HG02885 (cell line): Measurements from ENCODE around the gene SYNPO.

Source experiments
- ATAC-seq: cut with Tn5 transposase; IDR thresholded peaks from one replicate; pipeline ENCODE4 v1.9.1; 2021; ENCODE audit warnings: mild to moderate bottlenecking; ENCODE audit not compliant: unreplicated experiment, poor library complexity

SYNPO gene

DNA sequence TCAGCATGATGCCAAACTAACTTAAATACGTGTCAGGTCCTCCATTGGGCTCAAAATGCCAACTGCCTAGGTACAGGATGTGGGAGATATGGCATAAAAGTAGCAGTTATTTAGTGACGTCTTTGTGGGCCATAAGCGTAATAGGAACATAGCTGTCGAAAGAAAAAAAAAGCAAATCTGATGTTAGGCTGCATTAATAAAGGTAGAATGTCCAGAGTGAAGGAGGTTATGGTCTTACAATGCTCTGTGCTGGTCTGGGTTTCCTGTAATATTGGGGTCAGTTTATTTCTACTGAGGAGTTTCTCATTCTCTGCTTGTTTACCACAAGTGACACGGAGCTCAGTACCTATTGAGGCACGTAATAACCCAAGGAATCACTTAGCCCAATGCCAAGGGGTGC, 33.4 kb upstream of the SYNPO start:
- ATAC-seq: no peak

DNA sequence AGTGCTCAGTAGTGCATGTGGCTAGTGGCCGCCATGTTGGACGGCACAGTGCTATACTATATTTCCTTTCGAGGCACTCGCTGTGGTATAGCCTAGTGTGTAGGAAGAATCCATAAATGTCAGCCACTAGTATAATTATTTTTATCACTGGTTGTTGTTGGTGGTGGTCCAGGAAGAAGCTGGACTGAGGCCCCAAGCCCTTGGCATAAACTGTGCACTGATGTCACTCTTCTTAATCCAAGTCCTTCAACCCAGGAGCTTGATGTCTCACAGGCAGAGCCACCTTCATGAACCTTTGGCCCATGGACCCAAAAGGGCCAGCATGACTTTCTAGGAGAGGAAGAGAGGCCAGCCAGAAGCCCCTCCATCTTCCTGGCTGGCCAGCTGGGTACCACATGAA, 32.5 kb upstream of the SYNPO start:
- ATAC-seq: no peak

DNA sequence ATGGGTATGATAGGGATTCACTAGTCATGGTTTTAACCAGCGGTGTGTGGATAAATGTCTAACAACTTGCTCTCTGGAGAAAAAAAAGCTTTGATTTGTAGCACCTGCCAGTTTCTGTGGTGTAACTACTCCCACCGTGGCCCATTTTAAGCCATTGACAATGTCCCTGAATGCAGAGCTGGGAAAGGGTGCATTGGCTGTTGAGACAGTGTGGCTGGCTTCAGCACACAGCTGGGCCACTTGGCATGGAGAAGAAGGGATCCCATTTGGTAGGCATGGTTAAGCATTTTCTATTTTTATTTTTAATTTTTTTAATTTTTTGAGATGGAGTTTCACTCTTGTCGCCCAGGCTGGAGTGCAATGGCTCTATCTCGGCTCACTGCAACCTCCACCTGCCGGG, 31.5 kb upstream of the SYNPO start:
- no peak for ATAC-seq

DNA sequence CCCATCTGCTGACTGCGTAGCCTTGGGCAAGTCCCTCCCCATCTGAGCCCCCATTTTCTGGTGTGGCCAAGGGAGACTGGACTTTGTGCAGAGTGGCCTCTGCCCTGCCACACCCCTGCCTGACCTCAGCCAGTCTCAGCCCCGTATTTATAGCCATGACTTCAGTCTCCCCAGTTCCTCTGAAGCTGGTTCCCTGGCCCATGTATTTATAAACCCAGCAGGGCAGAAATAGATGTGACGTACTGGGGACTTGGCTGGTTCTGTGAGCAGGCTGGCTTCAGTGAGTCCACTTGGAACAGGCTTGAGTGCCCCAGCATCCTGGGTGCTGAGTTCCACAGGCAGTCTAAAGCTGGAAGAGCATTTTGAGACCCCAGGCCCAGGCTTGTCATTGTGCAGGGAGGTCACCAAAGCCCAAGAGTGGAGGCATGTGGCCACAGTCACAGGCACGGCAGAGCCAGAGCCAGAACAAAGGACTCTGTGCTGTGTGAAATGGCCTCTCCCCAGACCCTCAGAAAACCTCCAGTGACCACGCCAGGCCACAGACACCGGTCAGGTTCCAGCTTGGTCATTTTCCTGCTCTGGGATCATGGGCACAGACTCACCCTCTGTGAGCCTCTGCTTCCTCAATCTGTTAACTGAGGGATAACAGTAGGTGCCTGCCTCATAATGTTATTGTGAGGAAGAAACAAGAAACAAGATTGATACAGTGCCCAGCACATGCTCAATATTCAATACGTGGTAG, 30.4 kb upstream of the SYNPO start:
- ATAC-seq: no peak

DNA sequence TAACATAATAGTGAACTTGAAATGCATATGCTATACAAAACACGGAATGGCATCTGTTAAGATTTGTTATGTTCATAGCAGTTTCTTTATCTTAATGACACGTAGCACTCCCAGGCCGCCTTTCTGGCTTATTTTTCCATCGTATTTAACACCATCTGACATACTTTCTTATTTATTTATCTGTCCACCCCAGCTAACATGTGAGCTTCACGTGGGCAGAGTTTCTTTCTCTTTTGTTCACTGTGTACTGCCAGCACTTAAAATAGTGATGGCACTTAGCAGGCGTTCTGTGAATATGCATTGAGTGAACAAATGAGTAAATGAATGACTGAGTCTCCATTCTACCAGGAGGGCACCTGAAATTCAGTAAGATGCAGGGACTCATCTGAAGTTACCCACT, 29.4 kb upstream of the SYNPO start:
- ATAC-seq: no peak

DNA sequence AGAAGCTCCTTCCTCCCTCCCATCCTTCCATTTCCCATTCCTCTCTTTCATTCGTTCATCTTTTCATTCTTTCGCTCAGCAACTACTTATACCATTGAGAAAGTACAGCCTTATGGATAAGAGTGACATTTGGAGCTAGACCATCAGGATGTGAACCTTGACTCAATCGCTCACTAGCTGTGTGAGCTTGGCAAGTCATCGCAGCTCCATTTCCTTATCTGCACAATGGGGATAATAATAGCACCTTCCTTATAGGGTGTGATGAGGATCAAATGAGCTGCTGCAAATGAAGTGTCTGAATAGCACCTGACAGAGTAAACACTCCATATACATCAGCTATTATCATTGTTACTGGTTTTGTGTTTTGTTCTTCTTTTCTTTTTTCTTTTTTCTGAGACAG, 28.1 kb upstream of the SYNPO start:
- ATAC-seq: no peak

DNA sequence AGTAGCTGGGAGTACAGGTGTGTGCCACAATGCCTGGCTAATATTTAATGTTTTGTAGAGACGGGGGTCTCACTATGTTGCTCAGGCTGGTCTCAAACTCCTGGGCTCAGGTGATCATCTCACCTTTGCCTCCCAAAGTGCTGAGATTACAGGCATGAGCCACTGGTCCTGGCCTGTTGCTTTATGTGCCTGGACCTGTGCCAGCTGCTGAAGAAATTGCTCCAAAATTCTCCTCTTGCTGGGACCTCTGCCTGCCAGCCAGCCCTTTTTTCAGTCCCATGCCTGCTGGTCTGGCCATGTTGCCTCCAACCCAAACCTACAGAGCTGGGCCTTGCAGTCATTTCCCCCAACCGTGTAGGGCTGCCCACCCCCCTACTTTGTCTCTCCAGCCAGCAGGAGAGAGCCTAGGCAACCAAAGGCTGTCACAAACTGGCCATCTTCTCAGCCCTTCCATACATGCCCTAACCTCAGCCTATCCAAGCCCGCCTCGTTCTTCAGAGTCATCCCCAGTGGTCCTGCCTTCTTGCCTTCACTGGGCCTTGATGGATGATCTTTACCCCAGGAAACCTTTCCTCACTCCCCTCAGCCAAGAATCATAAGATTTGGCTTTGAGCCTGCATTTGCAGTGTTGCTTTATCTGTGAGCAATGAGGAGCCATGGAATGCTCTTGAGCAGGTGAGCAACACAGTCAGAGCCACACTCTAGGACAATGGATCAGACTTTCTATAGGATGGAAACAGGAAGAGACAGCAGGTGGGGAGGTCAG, 27.4 kb upstream of the SYNPO start:
- no peak for ATAC-seq

DNA sequence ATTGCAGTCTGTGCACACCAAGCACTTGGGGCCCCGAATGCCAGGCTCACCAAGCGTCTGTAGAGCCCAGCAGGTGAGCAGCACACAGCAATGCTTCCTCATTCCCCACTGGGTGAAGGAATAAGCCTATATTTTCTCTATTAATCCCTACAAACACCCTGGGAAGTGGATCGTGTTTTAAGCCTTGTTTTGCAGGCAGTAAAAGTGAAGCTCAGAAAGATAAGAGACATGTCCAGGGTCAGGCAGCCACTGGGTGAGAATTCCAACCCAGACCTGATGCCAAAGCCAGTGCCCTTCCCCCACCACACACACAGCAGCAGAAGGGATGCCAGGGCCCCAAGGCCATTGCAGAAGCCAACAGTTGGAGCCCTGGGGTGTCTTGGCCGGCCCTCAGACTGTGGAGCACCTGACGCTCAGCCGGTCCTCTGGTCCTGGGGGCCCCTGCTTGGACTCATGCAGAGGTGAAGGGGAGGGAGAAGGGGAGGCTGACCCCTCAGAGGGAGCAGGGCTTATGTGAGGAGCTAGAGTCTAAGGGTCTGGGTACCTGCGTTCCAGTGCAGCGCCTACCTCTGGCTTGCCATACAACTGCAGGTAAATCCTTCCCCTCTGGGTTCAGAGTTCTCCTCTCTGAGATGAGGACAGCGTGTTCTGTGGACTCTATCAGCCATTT, 26.3 kb upstream of the SYNPO start:
- no peak for ATAC-seq

DNA sequence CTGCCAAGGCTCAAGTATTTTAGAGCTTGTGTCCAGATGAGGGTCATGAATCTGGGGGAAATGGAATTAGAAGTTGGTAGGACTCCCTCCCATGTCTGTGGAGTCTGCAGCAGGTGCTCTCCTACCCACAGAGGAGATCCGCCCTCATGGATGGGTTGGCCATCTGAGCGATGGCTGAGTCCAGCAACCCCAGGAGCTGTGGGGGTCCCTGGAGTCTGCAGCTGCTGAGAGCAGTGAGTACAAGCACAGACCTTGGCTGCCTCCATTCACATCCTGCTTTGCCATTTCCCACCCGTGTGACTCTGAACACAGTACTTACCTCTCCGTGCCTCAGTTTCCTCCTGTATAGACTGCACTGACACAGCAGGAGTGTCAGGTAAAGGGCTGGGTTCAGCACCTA, 25.8 kb upstream of the SYNPO start:
- ATAC-seq: no peak

DNA sequence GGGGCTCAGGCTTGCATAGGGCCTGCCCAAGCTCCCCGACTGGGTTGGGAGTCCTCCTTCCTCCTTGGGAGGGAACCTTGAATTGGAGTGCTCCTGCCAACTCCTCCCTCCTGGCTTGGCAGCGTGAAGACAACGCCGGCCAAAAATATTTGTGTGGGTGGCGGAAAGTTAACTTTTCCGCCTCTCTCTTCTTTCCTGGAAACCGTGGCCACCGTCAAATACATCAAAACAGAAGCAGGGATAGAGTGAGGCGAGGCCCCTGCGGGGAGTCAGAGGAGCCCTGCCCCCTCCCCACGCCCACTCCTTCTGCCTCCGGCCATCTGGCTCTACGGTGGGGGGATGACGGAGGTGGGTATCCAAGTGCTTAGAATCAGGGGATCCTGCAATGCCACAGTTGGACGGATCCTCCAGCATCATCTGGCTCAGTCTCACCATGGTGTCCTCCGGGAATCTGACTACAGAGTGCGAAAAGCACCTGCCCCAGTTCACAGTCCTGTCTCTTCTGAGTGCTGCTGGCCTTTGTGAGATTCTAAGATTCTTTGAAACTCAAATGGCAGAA, 25.2 kb upstream of the SYNPO start:
- ATAC-seq: no peak

DNA sequence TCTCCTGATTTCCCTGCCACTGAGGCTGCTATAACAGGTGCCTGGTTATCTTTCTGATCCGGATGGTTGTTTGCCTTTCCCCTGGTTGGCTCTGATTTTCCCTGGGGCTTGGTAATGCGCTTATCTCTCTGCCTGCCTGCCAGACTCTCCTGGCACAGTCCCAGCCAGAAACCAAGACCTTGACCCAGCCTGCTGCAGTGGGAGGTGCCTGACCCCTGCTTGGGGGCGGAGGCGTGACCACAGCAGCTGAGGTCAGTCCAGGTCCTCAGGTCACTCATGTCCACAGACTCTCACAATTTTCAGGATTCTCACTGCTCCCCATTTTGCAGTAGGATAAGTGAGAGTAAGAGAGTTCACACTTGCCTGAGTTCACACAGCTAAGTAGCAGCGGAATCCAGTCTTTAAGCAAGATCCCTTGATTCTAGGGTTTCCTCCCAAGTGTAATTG, 24.4 kb upstream of the SYNPO start:
- ATAC-seq: no peak

DNA sequence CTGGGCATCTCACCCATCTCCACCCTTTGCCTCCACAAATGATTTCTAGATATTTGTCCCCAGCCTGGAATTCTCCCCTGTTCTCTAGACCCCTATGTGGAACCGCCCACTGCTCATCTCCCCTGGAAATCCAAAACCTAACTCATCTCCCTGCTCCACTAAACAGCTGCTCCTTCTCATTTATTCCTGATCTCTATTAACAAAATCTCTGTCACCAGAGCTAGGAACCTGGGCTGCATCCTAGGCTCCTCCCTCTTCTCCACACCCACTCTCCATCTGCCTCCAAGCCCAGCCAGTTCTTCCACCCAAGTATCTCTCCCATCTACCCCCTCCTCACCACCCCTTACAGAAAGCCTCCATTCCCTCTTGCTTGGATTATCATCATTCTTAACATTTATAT, 24.0 kb upstream of the SYNPO start:
- ATAC-seq: no peak

DNA sequence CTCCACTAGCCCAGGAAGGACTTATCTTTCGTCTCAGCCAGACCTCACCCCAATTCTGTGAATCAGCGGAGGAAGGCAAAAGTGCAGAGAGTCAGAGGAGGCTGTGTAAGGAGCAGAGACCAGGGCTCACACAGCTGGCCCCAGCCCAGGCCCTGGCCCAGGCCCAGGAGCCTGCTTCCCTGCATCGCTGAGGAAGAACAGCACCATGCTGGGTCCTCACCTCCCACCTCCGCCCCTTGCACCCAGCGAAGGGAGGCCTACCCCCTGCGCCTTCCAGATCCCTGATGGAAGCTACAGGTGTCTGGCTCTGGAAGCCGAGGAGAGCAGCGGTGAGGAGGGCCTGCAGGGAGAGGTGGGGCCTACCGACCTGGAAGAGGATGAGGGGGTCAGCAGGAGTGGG, 22.3 kb upstream of the SYNPO start:
- no peak for ATAC-seq

DNA sequence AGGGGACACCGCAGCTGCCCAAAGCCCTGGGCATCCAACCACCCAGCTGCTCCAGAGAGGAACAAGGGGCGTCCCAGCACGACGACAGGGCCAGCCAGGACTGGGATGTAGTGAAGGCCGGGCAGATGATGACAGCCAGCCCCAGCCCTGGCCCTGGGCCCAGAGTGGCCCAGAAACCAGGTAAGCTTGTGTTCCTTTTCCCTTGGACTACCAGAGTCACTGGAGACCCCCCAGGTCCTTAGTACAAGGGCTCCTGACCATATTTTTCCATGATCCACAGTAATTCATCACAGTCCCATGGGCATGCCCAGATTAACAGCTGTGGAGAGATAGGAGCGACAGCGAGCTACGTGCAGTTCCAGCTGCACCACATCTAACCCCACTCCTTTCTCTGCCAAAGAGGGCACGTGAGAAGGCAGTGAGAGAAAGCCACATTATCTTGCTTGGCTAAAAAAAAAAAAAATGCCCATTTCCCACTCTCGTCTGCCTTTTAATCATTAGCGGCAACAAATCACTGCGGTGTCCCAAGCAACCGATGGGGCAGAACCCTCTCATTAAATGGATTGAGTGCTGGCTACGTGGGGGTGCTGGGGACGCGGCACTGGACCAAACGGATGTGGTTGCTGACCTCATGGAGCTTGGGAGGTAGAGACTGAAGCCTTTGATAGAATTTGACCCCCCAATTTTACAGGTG, 21.7 kb upstream of the SYNPO start:
- ATAC-seq: no peak

DNA sequence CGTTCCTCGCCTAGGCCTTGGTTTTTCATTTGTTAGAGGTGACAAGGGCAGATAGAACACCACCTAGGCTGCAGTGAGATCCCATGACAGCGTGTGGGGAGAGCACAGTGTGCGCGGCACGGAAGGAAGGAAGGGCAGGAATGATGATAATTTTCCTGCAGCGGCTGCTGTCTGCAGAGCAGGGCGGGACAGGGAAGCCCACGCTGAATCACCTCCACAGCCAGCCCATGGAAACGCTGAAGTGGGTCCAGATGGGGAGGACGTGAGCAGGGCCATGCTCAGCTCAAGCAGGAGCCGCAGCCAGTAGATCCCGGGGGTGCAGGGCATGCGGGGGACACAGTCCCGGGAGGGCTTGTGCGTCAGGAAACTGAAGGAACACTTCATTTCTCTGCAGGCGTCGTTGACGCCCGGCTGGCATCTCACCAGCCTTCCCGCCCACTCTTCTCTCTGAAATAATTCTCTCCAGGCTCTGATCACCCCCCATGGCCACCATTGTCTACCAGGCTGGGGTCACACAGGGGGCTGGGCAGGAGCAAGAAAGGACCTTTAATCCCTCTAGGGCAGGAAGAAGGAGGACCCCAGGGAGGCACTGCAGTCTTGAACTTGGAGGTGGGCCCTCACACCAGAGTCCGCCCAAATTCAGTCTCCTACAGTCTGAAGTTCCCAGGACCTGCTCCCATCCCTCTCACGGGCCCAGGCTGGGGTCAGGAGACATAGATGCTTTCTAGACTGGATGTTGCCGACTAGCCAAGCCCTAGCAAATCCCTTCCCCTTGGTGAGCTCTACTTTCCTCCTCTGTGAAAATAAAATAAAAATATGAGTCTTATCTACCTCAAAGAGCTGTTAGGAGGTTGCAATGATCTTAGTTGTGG, 20.9 kb upstream of the SYNPO start:
- ATAC-seq: no peak

DNA sequence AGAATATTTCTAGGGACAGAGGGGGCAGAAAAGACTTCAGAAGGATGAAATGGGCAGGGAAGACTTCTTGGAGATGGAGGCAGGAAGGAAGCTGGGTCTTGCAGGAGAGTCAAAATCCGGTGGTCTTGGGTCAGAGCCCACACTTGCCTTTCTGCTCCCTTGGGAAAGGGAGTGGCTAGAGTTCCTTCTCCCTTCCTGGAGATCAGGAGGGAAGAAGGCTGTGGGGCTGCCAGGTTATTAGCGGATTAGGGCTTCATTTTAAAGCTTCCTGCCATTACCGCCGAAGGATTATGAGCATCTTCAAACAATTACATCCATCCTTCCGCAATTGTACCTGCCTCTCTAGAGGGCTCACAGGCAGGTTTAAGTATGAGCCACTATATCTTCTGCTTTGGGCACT, 19.2 kb upstream of the SYNPO start:
- ATAC-seq: no peak

DNA sequence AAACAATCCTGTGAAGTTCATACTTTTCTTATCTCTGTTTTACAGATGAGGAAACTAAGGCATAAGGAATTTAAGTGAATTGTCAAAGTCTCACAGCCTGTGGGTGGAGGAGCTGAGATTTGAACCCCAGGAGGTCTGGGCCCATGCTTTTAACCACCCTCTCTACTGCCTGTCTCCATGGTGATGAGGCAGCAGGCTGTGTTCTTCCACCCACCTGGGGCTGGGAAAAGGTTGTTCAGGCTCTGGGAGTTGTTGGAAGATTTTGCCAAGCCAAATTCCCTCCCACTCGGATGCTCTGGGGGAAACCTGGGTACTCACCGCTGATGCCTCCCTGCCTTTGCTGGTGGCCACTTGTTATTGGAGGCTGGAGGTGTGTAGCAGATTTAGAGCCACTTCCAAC, 18.3 kb upstream of the SYNPO start:
- ATAC-seq: no peak

DNA sequence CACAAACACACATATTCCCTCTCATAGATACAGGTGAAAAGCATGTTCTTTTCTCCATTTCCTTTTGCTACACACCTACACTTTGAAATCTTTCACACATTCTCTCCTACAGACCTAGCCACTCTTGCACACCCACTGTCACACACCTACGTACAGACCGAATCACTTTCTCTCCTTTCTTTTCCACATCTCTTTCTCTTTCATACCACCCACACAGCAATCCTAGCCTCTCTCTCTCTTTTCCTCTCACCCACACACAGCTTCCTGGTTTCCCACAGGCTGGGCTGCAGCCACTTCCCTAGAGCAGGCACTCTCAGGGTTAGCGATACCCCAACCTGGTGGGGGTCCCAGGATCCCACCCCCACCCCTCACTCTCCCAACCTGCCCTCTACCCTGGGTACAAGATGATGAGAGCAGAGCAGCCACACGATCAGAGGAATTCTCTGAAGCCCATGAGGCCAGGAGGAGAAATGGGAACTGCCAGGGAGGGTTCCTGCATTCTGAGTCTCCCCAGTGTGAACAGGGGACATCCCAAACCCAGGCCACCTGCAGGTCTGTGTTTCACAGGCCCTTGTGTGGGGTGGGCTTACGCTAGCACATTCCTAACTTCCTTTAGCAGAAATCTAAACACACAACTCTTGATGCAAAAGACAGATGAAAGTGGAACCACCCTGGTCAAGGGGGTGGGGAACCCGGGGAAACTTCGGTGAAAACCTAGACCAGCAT, 17.1 kb upstream of the SYNPO start:
- peak; percentile 29 for ATAC-seq

DNA sequence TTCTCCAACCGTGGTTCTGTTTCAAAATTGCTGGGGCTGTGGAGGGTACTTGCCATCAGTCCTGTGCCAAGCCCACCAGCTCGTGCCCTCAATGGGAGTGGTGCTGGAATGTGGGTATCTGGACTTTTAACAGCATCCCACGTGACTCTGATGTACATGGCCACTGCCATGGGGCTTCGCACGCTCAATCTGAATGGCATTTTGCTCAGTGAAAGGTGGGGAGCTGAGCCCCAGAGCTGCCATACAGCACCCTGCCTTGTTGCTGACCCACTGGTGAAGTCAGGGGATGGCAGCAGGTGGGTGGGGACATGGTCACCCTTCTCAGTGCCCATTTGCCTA, 16.6 kb upstream of the SYNPO start:
- peak; percentile 11 for ATAC-seq
